Measurements from ENCODE around the gene DEFB128.

DNA sequence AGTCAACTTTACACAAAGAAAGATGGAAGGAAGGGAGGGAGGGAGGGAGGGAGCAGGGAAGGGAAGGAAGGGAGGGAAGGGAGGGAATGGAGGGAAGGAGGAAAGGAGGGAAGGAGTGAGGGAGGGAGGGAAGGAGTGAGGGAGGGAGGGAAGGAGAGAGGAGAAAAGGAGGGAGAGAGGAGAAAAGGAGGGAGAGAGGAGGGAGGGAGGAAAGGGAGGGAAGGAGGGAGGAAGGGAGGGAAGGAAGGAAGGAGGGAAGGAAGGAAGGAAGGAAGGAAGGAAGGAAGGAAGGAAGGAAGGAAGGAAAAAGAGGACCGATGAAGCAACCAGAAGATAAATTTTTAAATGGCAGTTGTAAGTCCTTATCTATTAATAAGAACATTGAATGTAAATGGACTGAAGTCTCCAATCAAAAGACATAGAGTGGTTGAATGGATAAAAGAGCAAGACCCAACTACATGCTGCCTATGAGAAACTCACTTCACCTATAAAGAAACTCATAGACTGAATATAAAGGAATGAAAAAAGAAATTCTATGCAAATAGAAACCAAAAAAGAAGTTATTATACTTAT lies 31.8 kb upstream of the DEFB128 start:
- no peak for TF ChIP-seq POLR2A (IDR thresholded peaks at IDR 0.05; ENCODE audit: low read depth, low read length)
- TF ChIP-seq POLR2AphosphoS5 (IDR thresholded peaks at IDR 0.05; ENCODE audit: low read depth, low read length), result no peak
- TF ChIP-seq TAF1 (IDR thresholded peaks at IDR 0.05; ENCODE audit: borderline replicate concordance, low read depth, low read length), result no peak

All from GM12892 (cell line).